Activated CD8-positive, alpha-beta memory T cell treated with anti-CD3 and anti-CD28 coated beads, Interleukin-2, amount 50 U/mL, for 24 hours (primary cell): Measurements from ENCODE around the gene HTR6.
A peak's percentile ranks its signal among the peaks of the same experiment; 100 is the strongest.
"Not testable (repeated sequence)": the region's sequence is repeated elsewhere in the genome, so short reads cannot be mapped to it uniquely, and the experiment has no call there.

Source experiments
- DNase-seq: peaks from one replicate; pipeline ENCODE4 v3.0.0-alpha.2; 2020; ENCODE audit errors: extremely low read depth

The HTR6 gene

DNA sequence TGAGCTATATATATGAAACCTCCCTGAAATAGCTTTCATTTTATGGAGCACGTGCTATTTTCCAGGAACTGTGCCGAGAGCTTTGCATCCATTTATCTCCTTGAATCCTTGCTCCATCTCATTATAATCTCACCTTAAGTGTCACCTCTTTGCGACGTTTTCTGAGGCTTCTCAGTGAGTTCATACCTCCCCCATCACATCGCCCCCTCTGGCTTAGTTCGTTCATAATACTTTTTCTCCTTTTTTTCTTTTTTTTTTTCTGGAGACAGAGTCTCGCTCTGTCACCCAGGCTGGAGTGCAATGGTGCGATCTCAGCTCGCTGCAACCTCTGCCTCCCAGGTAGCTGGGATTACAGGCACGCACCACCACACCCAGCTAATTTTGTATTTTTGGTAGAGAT, 25.4 kb upstream of the HTR6 start:
- DNase-seq = not testable (repeated sequence)

DNA sequence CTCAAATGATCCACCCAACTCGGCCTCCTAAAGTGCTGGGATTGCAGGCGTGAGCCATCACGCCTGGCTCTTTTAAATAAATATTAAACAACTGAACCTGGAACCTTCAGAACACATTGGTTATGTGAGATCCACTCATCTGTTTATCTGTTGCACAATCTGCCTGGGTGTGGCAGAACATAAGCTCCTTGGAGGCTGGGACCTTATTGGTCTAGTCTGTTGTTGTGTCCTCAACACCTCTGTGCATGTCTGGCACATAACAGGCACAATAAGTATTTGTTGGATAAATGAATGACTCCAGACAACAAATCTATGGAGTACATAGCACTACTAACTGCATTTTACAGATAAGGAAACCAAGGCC, 24.7 kb upstream of the HTR6 start:
- DNase-seq = no peak

DNA sequence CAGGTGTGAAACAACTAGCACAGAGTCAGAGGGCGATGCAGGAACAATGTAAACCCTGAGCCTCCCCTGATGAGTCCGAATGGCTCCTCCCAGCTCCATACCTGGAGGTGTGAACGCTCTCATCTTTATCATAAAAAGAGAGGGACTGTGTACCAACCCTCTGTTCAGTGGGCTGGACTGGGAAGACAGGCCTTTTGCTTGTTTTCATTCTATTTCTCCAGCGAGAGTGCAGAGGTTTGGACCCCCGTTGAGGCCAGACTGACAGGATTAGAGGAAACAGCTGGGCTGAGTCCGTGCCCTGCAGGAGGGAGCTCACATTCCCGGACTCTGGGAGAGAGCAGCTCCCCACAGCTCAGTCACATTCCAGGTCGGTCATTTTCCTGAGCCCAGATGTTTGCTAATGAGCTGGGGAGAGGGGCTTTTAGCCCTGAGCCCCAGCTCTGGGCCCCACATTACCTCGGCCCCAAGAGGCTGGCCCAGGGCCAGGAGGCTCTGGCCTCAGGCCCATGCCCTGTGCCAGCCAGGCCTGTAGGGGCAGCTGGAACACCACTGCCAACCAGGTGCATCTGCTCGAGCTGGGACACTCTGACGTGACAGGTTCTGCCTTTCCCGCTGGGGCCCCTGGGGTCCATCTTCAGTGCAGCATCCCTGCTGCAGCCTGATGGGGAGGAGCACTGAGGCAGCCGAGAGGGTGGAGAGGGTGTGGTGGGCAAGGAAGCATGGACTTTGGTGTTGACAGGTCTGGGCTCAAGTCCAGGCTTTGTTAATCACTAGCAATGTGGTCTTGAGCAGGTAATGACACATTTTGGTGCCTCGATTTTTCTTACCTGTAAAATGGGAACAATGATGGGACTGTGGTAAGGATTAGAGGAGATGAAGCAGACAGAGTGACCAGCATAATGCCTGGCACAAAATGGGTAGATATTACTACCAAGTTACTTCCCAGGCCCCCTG, 24.0 kb upstream of the HTR6 start:
- DNase-seq = no peak

DNA sequence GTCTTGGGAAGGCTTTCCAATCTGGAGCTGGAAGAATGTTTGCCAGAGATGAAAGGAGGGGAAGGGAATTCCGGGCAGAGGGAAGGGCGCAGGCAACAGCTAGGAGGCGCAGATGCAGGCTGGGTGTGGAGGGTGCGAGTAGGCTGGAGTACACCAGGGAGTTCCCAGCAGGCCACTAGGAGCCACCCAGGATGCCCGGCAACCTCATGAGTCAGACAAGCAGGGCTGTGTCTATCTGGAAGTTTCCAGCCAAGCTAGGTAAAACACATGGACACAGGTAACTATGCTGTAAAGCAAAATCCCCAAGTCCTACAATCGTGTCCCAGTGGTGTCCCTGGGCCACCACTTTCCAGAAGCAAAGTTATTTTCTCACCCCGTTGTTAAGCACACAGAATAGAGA, 21.6 kb upstream of the HTR6 start:
- DNase-seq = no peak

DNA sequence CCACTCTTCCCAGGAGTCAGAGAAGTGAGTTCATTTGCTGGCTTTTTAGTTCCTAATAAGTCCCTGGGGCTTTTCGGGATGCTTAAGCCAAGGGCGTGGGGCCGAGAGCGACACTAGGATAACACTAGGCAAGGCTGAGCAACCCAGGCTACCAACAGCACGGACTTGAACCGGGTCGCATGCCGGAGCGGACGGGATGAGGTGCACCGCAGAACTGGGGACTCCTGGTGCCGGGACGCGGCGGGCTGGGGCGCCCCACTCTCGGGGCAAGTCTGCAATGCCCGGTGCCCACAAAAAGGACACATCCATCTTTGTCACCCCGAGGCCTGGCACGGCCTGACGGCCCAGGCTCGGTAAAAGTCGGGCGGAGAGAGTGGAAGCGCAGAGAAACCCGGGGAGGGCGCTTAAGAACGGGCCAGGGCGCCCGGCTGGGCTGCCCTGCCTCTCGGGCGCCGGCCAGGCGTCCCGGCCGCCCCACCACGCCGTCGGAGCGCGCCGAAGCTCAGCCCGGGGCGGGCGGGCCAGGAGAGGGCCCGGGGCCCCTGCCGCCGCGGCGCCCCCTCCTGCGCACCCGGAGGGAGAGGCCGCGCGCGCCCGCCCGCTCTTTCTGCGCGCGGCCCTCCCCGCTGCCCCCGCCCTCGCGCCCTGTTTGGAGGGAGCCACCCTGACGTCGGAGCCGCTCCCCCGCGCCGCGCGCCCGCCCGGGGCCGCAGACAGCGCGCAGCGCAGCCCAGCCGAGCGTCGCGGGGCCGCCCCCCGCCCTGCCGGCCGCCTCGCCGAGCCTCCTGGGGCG, 20.9 kb upstream of the HTR6 start, which contains the start of gene NBL1:
TSS of gene NBL1 (plus strand) at position 710 of the 793 bp plus-strand sequence. CDS start 10,720 bp downstream, outside the sequence.
- no peak for DNase-seq

DNA sequence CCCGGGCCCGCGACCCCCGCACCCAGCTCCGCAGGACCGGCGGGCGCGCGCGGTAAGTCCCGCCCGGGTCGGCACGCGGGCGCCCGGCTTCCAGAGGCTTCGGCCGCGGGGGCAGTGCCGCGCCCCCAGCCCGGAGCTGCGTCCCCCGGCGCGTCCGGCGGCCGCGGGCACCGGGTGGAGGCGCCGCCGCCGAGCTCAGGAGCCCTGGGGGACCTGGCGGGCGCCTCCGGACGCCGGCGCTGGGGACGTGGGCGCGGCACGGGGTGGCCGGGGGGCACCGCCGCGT, 20.3 kb upstream of the HTR6 start:
- no peak for DNase-seq

DNA sequence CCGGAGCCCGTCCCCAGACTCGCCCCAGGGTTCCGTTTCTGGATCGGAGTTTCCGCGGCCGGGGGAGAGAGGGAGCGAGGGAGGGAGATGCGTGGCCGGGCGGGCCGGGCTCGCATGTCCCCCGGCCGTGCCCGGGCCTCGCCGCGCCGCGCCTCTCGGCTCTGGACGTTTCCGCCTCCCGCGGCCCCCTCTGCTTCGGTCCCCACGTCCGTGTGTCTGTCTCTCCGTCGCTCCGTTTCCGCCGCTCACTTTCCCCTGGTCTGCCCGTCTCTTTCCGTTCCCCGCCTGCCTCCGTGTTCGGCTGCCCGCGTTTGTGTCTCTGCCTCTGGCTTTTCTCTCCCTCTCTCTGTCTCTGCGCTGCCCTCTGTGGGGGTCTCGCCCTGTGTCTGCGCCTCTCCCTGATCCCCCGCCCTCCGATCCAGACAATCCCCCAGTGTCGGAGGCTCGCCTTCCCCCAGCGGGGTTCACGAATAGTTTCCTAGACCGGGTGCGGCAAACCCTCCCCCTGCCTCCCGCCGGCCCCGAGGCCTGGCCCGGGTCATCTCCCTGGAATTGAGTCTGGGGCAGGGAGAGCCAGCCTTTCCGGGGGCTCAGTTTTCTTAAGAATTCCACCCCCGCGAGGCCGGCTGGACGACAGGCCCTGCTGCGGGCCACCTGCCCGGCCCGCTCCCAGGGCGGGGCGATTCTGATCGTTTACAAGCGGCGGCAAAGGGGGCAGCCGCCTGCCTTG, 19.8 kb upstream of the HTR6 start:
- peak; percentile 8 for DNase-seq

DNA sequence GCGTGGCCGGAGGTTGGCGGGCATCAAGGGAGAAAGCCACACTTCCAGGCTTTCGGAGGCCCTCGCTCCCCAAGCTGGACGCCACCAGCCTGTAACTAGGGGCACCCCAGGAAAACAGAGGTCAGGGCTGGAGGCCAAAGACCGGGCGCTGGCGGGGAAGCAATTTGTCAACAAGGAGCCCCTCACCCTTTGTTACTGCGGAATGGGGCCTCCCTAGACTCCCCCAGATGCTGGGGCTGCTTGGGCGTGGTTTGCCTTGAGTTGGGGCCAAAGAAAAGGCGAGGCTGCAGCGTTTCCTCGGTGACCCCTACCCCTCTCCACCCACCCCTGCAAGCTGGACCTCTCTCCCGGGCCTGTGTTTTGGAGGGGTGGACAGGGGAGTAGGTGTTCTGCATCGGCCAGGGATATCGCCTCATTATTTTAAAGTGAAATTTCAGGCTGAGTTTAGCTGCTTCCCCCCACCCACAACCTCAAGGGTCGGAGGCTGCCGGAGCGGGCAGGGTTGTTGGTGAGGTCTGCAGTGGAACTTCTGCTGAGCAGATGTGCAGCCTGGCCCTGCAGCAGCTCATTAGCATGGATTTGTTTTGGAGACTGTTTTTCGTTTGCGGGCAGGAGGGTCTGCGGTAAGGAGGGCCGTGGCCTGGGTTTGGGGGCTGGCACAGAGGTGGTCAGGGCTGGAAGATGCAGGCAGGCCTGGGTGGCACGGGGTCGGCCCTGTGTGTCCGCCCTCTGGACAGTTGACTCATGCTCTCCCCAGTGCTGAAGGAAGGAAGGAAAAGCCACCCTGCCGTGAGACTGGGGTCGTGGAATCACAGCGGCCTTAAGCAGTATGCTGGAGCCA, 19.0 kb upstream of the HTR6 start:
- no peak for DNase-seq

DNA sequence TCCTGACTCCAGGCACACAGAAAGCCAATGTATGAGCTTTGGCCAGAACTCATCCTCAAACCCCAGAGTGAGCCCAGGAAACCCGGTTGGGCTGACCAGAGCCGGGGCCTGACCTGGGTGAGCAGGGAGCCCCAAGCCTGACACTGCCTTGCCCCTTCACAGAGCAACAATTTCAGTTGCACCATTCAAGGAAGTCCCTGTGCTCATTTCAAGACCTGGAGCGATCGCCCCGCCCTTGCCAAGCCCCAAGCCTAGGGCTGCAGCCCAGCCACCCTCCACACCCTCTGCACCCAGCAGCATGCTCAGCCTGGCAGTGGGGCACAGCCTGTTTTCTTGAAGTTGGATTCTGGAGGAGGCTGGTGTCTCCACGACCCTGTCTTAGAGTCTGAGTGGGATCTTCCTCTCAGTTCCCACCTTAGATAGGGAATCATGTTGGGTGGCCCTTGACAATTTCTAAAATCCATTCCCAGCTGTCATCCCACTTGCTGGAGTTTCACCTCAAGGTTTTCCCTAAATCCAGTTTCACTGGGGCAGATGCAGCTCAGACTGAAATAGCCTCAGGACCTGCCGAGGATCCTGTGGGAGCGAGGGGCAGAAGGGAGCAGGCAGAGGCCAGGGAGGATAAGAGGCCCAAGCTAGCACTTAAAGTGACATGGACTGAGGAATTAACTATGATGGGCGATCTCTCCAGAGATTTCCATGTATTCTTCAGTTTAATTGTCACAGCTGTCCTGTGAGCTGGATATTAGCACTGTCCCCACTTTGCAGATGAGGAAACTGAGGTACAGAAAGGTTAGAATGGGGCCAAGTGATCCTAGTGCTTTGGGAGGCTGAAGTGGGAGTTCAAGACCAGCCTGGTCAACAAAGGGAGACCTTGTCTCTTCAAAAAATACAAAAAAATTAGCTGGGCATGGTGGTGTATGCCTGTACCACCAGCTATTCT, 18.0 kb upstream of the HTR6 start:
- DNase-seq = no peak

DNA sequence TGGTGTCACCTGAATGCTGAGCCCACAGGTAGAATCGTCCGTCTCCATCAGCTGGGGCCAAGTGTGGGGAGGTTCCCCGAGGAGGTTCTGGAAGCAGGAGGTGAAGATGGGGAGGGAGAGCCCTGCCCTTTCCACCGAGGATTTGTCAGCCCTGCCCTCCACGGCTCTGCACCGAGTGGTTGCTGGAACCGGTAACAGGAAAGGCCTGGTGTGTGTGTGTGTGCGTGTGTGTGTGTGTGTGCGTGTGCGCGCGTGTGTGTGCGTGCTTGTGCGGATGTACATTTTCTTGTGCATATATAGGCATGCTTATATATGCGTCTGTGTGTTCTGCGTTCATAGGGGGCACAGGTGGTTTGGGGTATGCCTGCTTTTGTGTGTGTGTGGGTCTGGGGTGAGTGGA, 17.0 kb upstream of the HTR6 start:
- no peak for DNase-seq

DNA sequence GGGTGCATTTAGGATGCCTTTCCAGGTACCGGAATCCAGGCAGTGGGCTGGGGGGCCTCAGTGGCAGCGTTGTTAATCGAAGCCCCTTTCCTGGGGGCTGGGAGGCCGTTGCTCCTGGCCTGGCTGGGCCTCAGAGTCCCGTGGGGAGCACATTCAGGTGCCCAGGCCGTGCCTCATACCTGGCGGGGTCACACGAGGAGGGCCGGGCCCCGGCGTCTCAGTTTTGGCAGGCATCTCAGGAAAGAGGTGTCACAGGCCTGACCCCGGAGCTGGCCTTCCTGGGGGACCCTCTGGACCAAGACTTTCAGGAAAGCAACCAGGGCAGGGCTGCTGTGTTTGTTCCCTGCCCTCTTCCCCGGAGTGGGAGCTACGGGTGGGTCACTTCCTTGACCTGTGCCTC, 16.4 kb upstream of the HTR6 start:
- no peak for DNase-seq

DNA sequence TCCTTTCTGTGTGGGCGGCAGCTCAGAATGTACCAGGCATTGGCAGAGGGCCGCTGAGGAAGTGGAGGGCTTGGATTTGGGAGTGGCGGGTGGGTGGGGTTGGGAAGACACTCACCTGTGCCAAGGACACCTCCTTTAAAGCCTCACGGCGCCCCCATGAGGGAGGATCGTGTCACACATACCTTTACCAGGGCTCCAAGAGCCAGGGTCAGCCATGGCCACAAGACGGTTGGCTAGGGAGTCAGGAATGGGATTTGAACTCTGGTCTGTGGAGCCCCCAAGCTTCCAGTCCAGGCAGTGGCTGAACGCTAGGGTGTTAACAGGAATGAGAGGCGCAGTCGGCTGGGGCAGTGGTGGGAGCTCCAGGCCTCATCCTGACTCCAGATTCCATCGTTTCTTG, 16.0 kb upstream of the HTR6 start:
- DNase-seq = no peak

DNA sequence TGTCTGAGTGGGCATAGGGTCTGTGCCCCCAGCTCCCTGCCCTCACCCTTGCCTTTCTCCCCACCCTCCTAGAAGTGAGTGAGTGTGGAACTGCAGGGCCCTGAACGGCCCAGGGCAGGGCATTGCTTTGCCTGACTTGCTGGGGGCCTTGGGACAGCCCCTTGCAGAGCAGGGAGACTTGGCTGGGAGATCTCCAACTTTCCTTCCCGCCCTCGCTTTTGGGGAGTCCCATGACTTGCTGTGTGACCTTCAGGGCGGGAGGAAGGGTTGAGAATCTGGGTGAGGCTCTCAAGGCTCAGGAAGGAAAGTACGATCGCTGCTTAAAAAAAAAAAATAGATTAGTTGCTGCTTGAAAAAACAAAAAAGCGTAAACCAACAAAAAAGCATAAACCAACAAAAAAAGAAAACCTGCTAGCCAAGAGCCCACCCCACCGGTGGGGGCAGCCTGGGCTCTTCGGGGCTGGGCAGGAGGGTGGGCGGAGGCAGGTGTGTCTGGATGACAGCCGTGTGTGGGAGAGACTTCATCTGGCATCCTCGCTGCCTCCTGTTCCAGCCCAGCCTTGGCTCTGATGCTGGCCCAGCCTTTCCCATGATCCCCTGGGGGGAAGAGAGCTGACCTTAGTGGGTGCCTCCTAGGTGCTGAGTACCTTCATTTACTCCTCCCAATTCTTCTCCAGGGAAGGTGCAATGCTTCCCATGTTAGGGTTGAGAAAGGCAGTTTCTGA, 14.1 kb upstream of the HTR6 start:
- DNase-seq = no peak

DNA sequence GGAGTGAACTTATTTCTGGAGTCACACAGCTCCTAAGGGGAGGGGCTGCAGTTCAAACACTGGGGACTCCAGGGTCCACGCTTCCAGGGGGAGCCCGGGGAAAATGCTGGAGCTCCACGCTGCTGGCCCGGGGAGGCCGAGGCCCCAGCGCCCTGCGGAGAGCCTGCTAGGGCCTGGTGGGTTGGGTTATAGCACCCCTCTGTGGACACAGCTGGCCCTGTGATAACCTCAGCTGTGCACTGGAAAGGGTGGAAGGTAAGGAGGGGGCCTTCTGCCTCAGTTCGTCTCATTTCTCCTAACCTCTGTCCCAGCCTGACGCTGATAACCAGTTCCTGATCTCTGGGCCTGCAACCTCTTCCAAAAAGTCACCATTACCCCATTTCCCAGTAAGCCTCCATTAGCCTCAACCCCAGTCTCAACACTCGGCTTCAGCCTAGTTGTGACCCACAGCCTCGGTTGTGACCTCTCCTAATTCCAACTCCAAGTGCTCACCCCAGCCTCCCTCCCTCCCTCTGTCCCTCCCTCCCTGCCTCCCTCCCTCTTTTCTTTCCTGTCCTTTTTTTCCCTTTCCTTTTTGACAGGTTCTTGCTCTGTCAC, 13.4 kb upstream of the HTR6 start:
- no peak for DNase-seq

DNA sequence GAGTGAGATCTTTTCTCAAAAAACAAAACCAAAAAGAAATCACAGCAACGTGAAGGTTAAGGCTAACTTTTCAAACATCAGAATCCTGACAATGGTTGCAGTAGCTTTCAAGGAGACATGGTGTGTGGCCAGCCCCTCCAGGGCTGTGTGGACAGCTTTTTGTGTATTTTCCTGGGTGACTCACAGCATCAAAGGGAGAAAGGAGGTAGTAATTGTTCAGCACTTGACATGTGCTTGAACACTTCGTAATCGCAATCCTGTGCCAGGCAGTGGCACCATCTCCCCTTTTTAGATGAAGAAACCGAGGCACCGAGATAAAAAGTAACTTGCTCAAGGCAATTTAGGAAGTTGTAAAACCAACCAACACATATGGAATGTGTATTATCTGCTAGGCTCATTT, 10.3 kb upstream of the HTR6 start:
- no peak for DNase-seq

DNA sequence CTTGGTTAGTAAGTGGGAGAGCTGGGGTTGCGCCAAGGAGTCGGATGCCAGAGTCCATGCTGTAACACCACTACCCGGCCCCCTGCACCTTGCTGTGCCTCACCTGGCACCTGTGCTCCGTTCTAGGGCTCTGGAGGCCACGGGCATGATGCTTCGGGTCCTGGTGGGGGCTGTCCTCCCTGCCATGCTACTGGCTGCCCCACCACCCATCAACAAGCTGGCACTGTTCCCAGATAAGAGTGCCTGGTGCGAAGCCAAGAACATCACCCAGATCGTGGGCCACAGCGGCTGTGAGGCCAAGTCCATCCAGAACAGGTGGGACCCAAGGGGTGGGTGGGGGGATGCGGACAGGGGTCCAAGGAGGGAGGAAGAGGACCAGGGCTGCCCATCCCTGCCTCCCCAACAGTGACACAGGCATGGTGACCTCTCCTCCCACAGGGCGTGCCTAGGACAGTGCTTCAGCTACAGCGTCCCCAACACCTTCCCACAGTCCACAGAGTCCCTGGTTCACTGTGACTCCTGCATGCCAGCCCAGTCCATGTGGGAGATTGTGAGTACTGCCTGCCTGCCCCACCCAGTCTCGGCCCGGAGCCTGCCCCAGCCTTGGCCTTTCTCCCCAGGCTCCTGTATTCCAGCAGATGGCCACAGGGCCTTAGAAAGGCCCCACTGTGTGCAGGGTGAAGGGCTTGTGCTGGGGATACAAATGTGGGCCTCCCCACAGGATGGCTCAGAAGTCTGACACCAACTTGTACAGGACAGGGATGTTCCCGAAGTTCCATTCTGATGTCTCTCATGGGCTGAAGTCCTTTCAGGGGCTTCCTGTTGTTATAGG, 9.6 kb upstream of the HTR6 start:
- DNase-seq = no peak

DNA sequence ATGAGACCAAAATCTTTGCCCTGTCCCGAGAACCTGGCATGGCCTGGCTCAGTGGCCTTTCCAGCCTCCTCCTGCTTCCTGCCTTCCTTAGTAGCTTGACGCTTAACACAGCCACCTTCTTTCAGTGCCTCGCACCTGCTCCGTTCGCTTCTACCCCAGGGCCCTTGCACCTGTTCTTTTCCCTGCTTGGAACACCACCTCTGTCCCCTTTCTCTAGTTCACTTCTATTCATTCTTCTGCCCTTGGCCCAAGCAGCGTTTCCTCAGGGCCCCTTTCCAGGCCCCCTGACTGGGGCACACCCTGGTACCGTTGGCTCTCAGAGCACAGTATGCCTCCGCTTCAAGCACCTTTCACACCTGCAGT, 9.0 kb upstream of the HTR6 start:
- DNase-seq = no peak

DNA sequence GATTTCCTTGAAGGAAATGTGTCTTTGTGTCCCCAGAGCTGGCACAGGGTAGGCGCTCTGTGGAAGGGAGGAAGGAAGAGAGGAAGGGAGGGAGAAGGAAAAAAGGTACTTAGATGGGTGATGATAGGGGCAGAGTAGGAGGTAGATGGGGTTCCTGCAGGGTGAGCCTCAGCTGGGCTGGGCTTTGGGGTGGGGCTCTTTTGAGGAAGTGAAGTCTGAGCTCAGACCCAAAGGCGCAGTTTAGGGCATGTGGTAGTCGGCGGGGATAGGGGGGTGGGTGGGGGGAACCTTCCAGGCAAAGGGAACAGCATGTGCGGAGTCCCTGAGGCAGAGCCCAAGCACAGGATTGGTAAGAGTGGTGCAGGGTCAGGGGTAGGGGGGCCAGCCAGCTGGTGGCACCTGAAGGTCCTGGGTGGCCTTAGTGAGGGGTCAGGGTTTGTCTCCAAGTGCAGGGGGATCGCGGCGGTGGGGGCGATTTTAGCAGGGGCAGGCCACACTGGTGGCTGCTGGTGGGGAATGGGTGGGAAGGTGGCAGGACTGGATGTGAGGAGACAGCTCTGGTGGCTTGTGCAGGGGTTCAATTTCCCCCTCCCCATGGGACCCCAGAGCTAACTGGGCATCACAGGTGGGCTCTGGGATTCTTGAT, 8.4 kb upstream of the HTR6 start:
- DNase-seq = no peak
